NCI-H1436 (cell line): Measurements from ENCODE around the gene NPR2.

Experiments
- DNase-seq: peaks from one replicate; lab custom pipeline; 2025; lab: John Stamatoyannopoulos, UW

The NPR2 gene

GRCh38 chr9:35800530-35800929 is 9.1 kb downstream of the NPR2 start:
- DNase-seq, result no peak

GRCh38 chr9:35801328-35802128 is 10.1 kb downstream of the NPR2 start:
- DNase-seq, result no peak

- no peak for DNase-seq
These were observed 14.7 kb downstream of the NPR2 start for GRCh38 chr9:35806101-35806500.

- no peak for DNase-seq
These were observed 17.0 kb downstream of the NPR2 start for GRCh38 chr9:35808433-35808832.

GRCh38 chr9:35810122-35810521 is 18.7 kb downstream of the NPR2 start:
- no peak for DNase-seq

- DNase-seq, result no peak
These were observed 20.1 kb downstream of the NPR2 start for GRCh38 chr9:35811381-35812024.

- peak; percentile 95 for DNase-seq
These were observed 20.7 kb downstream of the NPR2 start, which contains the start of gene SPAG8 for GRCh38 chr9:35812025-35812602. TSS of gene SPAG8 (minus strand) at chr9:35812262. CDS start at chr9:35812147, 115 bp downstream.

- DNase-seq, result no peak
These were observed 22.2 kb downstream of the NPR2 start for GRCh38 chr9:35813434-35814105.

- no peak for DNase-seq
These were observed 22.9 kb downstream of the NPR2 start for GRCh38 chr9:35814106-35814840.

GRCh38 chr9:35814841-35815543 is 23.6 kb downstream of the NPR2 start, which contains the start of gene HINT2:
TSS of gene HINT2 (minus strand) at chr9:35815042. CDS start at chr9:35814979, 63 bp downstream.
- DNase-seq, result peak; percentile 98

GRCh38 chr9:35816708-35817107 is 25.3 kb downstream of the NPR2 start:
- DNase-seq, result peak; percentile 8

- DNase-seq, result no peak
These were observed 26.9 kb downstream of the NPR2 start for GRCh38 chr9:35818341-35818740.

- DNase-seq, result no peak
These were observed 28.7 kb downstream of the NPR2 start for GRCh38 chr9:35820076-35820475.

GRCh38 chr9:35822926-35823325 is 31.5 kb downstream of the NPR2 start:
- no peak for DNase-seq

GRCh38 chr9:35826071-35826701 is 34.8 kb downstream of the NPR2 start:
- peak; percentile 39 for DNase-seq

- no peak for DNase-seq
These were observed 36.1 kb downstream of the NPR2 start for GRCh38 chr9:35827486-35827885.

GRCh38 chr9:35828716-35829083 is 37.3 kb downstream of the NPR2 start, which contains the start of gene FAM221B:
TSS of gene FAM221B (minus strand) at chr9:35828732. CDS start at chr9:35826161, 2,571 bp downstream.
- DNase-seq, result peak; percentile 35

- peak; percentile 95 for DNase-seq
These were observed 37.8 kb downstream of the NPR2 start, which contains the start of gene TMEM8B for GRCh38 chr9:35829084-35829763. TSS of gene TMEM8B (plus strand) at chr9:35829228. CDS start at chr9:35829448, 220 bp downstream.

GRCh38 chr9:35829764-35830096 is 38.3 kb downstream of the NPR2 start:
- no peak for DNase-seq

- DNase-seq, result no peak
These were observed 39.6 kb downstream of the NPR2 start for GRCh38 chr9:35831040-35831439.
